ENCODE measurements around the gene ADH6.

DNA sequence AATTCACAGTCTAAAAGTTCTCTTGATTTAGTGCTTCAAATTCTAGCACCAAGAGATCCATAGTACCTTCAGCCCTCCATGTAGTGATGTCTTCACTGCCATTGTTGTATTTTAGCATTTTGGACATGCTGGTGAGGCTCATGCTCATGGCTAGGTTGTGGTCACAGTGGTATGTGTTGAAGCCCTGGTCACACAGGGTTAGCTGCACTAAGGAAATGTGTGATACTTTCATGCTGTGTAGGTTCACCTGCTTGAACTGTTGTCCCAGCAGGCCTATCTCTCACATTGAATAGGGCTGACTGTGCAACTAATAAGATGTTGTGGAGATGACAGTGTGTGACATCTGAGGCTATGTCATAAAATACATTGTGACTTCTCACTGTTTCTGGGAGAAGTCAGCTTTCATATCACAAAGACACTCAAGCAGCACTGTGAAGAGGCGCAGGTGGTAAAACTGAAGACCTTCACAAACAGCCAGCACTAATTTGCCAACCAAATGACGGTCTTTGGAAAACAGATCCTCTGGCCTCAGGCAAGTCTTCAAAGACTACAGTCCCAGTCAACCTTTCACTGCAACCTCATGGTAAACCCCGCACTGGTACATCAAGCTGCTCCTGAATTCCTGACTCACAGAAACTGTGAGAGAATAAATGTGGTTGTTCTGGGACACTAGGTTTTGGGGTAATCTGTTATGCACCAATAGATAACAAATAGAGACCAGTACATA is 57.5 kb downstream of the ADH6 start:
- TF ChIP-seq EGR1 (IDR thresholded peaks at IDR 0.05; ENCODE audit: low read depth in 2 of 2) (no peak), YY1 (IDR thresholded peaks at IDR 0.05) (no peak), RAD21 (IDR thresholded peaks at IDR 0.05) (no peak)
- TF ChIP-seq, protein P1, sequence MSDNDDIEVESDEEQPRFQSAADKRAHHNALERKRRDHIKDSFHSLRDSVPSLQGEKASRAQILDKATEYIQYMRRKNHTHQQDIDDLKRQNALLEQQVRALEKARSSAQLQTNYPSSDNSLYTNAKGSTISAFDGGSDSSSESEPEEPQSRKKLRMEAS (IDR thresholded peaks at IDR 0.05), result no peak
- TF ChIP-seq, protein P2, sequence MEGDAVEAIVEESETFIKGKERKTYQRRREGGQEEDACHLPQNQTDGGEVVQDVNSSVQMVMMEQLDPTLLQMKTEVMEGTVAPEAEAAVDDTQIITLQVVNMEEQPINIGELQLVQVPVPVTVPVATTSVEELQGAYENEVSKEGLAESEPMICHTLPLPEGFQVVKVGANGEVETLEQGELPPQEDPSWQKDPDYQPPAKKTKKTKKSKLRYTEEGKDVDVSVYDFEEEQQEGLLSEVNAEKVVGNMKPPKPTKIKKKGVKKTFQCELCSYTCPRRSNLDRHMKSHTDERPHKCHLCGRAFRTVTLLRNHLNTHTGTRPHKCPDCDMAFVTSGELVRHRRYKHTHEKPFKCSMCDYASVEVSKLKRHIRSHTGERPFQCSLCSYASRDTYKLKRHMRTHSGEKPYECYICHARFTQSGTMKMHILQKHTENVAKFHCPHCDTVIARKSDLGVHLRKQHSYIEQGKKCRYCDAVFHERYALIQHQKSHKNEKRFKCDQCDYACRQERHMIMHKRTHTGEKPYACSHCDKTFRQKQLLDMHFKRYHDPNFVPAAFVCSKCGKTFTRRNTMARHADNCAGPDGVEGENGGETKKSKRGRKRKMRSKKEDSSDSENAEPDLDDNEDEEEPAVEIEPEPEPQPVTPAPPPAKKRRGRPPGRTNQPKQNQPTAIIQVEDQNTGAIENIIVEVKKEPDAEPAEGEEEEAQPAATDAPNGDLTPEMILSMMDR (IDR thresholded peaks at IDR 0.05; ENCODE audit: low read depth, low read length, missing input control), result no peak
- TF ChIP-seq, protein P3, sequence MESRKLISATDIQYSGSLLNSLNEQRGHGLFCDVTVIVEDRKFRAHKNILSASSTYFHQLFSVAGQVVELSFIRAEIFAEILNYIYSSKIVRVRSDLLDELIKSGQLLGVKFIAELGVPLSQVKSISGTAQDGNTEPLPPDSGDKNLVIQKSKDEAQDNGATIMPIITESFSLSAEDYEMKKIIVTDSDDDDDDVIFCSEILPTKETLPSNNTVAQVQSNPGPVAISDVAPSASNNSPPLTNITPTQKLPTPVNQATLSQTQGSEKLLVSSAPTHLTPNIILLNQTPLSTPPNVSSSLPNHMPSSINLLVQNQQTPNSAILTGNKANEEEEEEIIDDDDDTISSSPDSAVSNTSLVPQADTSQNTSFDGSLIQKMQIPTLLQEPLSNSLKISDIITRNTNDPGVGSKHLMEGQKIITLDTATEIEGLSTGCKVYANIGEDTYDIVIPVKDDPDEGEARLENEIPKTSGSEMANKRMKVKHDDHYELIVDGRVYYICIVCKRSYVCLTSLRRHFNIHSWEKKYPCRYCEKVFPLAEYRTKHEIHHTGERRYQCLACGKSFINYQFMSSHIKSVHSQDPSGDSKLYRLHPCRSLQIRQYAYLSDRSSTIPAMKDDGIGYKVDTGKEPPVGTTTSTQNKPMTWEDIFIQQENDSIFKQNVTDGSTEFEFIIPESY (IDR thresholded peaks at IDR 0.05), result no peak
